Measurements from ENCODE around the gene TIGAR. TPM values are rescaled to one million over a fixed set of nuclear protein-coding genes. Genes with fewer than 3 reads are reported as not detected.

TIGAR gene
- total RNA-seq, 1 donor from 2014 or later = 13.6 TPM

DNA sequence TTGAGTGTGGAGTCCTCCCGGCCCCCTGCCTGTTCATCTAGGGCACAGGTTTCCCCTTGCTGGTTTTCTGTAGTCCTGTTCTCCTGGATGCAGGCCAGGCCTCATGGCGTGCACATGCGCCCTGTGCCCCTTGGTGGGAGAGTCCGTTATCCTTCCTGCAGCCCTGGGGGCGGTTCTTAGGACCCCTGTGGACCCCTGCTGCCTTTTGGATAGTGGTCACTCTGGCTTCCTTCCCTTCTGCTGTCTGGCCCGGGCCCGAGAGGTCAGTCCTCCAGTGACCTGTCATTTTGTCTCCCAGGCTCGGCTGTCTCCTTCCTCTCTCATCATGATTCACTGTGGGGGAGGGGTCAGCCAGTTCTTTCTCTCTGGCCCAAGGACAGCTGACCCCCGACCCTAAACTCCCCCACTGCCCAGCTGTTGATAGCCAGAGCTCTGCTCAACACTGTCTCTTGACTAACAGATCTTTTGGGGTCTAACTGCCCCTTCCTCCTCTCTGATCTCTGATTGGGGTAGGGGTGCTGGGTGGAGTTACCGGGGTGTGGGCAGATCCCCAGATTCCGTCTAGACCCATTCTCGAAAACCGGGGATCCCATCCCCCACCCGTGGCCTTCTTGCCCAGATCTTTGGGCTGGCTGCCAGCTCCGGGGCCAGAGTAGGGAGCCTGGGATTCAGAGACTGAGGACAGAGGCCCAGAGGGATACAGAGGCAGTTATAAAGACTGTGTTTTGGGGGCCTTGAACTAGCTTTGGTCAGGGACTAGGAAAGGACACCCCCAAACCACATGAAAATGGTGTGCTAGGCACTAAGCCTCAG, 40.5 kb upstream of the TIGAR start:
- no peaks in the 10 kb centered on the region for H3K9me3 ChIP-seq (replicated peaks)
- H3K36me3 ChIP-seq = peaks cover 73% of the 10 kb centered on the region
- intact Hi-C loops (cut with micrococcal nuclease) = no loop called here
- H3K27ac ChIP-seq (replicated peaks) = peak overlapping the region; percentile 97
- peak overlapping the region; percentile 86 for H3K4me3 ChIP-seq
- peaks cover 7% of the 10 kb centered on the region for H3K27me3 ChIP-seq (ENCODE audit: low read depth)
- peak; percentile 81 for DNase-seq
- TF ChIP-seq CTCF (IDR thresholded peaks at IDR 0.05; ENCODE audit: borderline replicate concordance) = no peak
- H3K4me1 ChIP-seq = peaks cover 99% of the 10 kb centered on the region

GRCh38 chr12:4281173-4281654, 39.8 kb upstream of the TIGAR start:
- Histone ChIP-seq H3K36me3 (peaks cover 76% of the 10 kb centered on the region), H3K27me3 (ENCODE audit: low read depth) (peaks cover under 1% of the 10 kb centered on the region), H3K4me1 (peaks cover 100% of the 10 kb centered on the region), H3K9me3 (replicated peaks) (no peaks in the 10 kb centered on the region), H3K27ac (replicated peaks) (peak overlapping the region; percentile 97), H3K4me3 (peak overlapping the region; percentile 86)
- intact Hi-C loops (cut with micrococcal nuclease) = no loop called here
- no peak for DNase-seq
- TF ChIP-seq CTCF (IDR thresholded peaks at IDR 0.05; ENCODE audit: borderline replicate concordance) = no peak

GRCh38 chr12:4282103-4282891, 38.7 kb upstream of the TIGAR start:
- no peak for DNase-seq
- Histone ChIP-seq H3K4me3 (no peak overlapping the region), H3K36me3 (peaks cover 75% of the 10 kb centered on the region), H3K9me3 (replicated peaks) (no peaks in the 10 kb centered on the region), H3K27ac (replicated peaks) (peak overlapping the region; percentile 97), H3K4me1 (peaks cover 100% of the 10 kb centered on the region), H3K27me3 (ENCODE audit: low read depth) (no peaks in the 10 kb centered on the region)
- intact Hi-C loops (cut with micrococcal nuclease) = no loop called here
- no peak for TF ChIP-seq CTCF (IDR thresholded peaks at IDR 0.05; ENCODE audit: borderline replicate concordance)

- DNase-seq = no peak
- Histone ChIP-seq H3K27me3 (ENCODE audit: low read depth) (no peaks in the 10 kb centered on the region), H3K4me3 (no peak overlapping the region), H3K4me1 (peaks cover 100% of the 10 kb centered on the region), H3K36me3 (peaks cover 70% of the 10 kb centered on the region), H3K9me3 (replicated peaks) (no peaks in the 10 kb centered on the region), H3K27ac (replicated peaks) (peak overlapping the region; percentile 97)
- no peak for TF ChIP-seq CTCF (IDR thresholded peaks at IDR 0.05; ENCODE audit: borderline replicate concordance)
- intact Hi-C loops (cut with micrococcal nuclease) = no loop called here
Observed at GRCh38 chr12:4282892-4283511, 38.0 kb upstream of the TIGAR start.

GRCh38 chr12:4283512-4284255, 37.3 kb upstream of the TIGAR start:
- no peak for DNase-seq
- H3K27ac ChIP-seq (replicated peaks) = peak overlapping the region; percentile 97
- no peaks in the 10 kb centered on the region for H3K27me3 ChIP-seq (ENCODE audit: low read depth)
- H3K4me3 ChIP-seq = no peak overlapping the region
- H3K9me3 ChIP-seq (replicated peaks) = no peaks in the 10 kb centered on the region
- intact Hi-C loops (cut with micrococcal nuclease) = no loop called here
- no peak for TF ChIP-seq CTCF (IDR thresholded peaks at IDR 0.05; ENCODE audit: borderline replicate concordance)
- peaks cover 75% of the 10 kb centered on the region for H3K36me3 ChIP-seq
- peaks cover 100% of the 10 kb centered on the region for H3K4me1 ChIP-seq

Measured in left ventricle myocardium inferior (tissue), 1 donor.